HepG2 (cell line): ENCODE results near the gene LECT2. TPM values are rescaled to one million over a fixed set of nuclear protein-coding genes. Genes with fewer than 3 reads are reported as not detected.

Experiments used
- ATAC-seq: fragments of 200-7000 bp; cut with Tn5 transposase; 3 replicates; pipeline ENCODE4 v1.9.1; 2020; ENCODE audit warnings: mild to moderate bottlenecking, moderate library complexity
- BruUV-seq: library from RNA; stranded (reverse); fragments of 400-500 nt; replicated peaks from 2 replicates; lab custom pipeline; 2021; lab: Mats Ljungman, UMichigan
- CTCF ChIA-PET: fragments of 300-600 bp; formaldehyde crosslinking; extraction: SDS; loops from one replicate; lab custom pipeline; 2021; ENCODE audit warnings: low total read pairs, inconsistent platforms, low intra/inter-chr PET ratio; lab: Yijun Ruan, JAX
- POLR2A ChIA-PET: fragments of 350-600 bp; sonication (Branson Sonifier 250); formaldehyde crosslinking; loops from one replicate; lab custom pipeline; 2020; ENCODE audit warnings: antibody characterized with exemption, inconsistent platforms; lab: Yijun Ruan, JAX
- DNase-seq: peaks from one replicate; pipeline ENCODE4 v3.0.0-alpha.2; 2015; ENCODE audit warnings: low spot score
- FAIRE-seq: peaks from 3 replicates; lab custom pipeline; 2011; peaks lifted over from hg19 to GRCh38; lab: Jason Lieb, UNC
- H2AFZ ChIP-seq: one replicate; pipeline ENCODE4 v1.6.1; 2011; ENCODE audit warnings: low read length, inconsistent platforms
- H3K27ac ChIP-seq: fragments of 300-600 bp; 3 replicates; pipeline ENCODE4 v1.8.0; 2011; ENCODE audit warnings: mixed run types, mild to moderate bottlenecking, mixed read lengths, low read length, inconsistent platforms; ENCODE audit not compliant: insufficient read depth; ENCODE audit errors: extremely low read length
- H3K27me3 ChIP-seq, 2 experiments: fragments of 200-600 bp in 1 of 2; 2 replicates in 1 of 2; 3 replicates in 1 of 2; pipeline versions ENCODE4 v1.6.0 to v1.8.0; 2011; ENCODE audit warnings: low read length in 2 of 2, mild to moderate bottlenecking in 2 of 2, moderate library complexity in 2 of 2, inconsistent platforms in 1 of 2; ENCODE audit not compliant: insufficient read depth in 2 of 2, control insufficient read depth in 1 of 2
- H3K36me3 ChIP-seq, 2 experiments: fragments of 200-600 bp in 1 of 2; replicated peaks in 1 of 2; 2 replicates in 1 of 2; 3 replicates in 1 of 2; pipeline versions ENCODE4 v1.5.1 to v1.8.0; 2011; ENCODE audit warnings: low read length in 2 of 2, inconsistent platforms in 1 of 2; ENCODE audit not compliant: insufficient read depth in 2 of 2, control insufficient read depth in 1 of 2
- H3K4me1 ChIP-seq: 2 replicates; pipeline ENCODE4 v1.5.1; 2012; ENCODE audit warnings: low read length, inconsistent platforms; ENCODE audit not compliant: insufficient read depth
- H3K4me2 ChIP-seq: 2 replicates; pipeline ENCODE4 v1.6.0; 2011; ENCODE audit warnings: low read depth, low read length, inconsistent platforms
- H3K4me3 ChIP-seq, 3 experiments: fragments of 200-600 bp in 1 of 3; sonication (generic), shearing (Covaris generic) in 1 of 3; replicated peaks in 1 of 3; 2 replicates each; pipeline ENCODE4 v1.5.1; 2011 to 2016; ENCODE audit warnings: low read length in 3 of 3, inconsistent platforms in 2 of 3, low read depth in 2 of 3, mild to moderate bottlenecking in 2 of 3, control low read depth in 1 of 3, mixed read lengths in 1 of 3; ENCODE audit not compliant: insufficient read depth in 1 of 3
- H3K79me2 ChIP-seq: one replicate; pipeline ENCODE4 v1.6.1; 2011; ENCODE audit warnings: low read length, inconsistent platforms; ENCODE audit not compliant: insufficient read depth
- H3K9ac ChIP-seq: 2 replicates; pipeline ENCODE4 v1.6.0; 2011; ENCODE audit warnings: mild to moderate bottlenecking, low read depth, low read length, inconsistent platforms; ENCODE audit not compliant: insufficient read depth
- H3K9me3 ChIP-seq: 2 replicates; pipeline ENCODE4 v1.5.1; 2012; ENCODE audit warnings: mild to moderate bottlenecking, low read length
- H4K20me1 ChIP-seq: 2 replicates; pipeline ENCODE4 v1.6.0; 2011; ENCODE audit warnings: inconsistent platforms, mild to moderate bottlenecking, low read length, moderate library complexity; ENCODE audit not compliant: insufficient read depth
- HMG20A ChIP-seq: IDR thresholded peaks from 2 replicates; pipeline ENCODE4 v1.6.1; 2016; ENCODE audit warnings: borderline replicate concordance
- JUN ChIP-seq: sonication (generic); formaldehyde crosslinking; IDR thresholded peaks from 2 replicates; pipeline ENCODE4 v1.4.0; 2020; ENCODE audit warnings: mild to moderate bottlenecking, missing genetic modification reagents
- KMT2B ChIP-seq: IDR thresholded peaks from 2 replicates; pipeline ENCODE4 v1.6.1; 2016; ENCODE audit warnings: missing genetic modification reagents, missing compliant biosample characterization
- NFKB2 ChIP-seq: sonication (generic); formaldehyde crosslinking; IDR thresholded peaks from 2 replicates; pipeline ENCODE4 v1.4.0; 2020; ENCODE audit warnings: missing genetic modification reagents, borderline replicate concordance
- POGZ ChIP-seq: sonication (generic); formaldehyde crosslinking; IDR thresholded peaks from 2 replicates; pipeline ENCODE4 v1.4.0; 2020; ENCODE audit warnings: mild to moderate bottlenecking, missing genetic modification reagents
- ZBTB7B ChIP-seq: sonication (generic); formaldehyde crosslinking; IDR thresholded peaks from 2 replicates; pipeline ENCODE4 v1.4.0; 2020; ENCODE audit warnings: missing genetic modification reagents
- ZNF710 ChIP-seq: sonication (generic); formaldehyde crosslinking; IDR thresholded peaks from 2 replicates; pipeline ENCODE4 v1.5.0; 2020; ENCODE audit warnings: mild to moderate bottlenecking, missing genetic modification reagents, borderline replicate concordance
- WGBS: methylation state at CpG from one replicate; pipeline ENCODE4 v1.1.6; 2017; ENCODE audit warnings: low lambda C conversion rate; 5-methylcytosine and 5-hydroxymethylcytosine counted together
- in situ Hi-C: cut with HindIII; loops from 2 replicates; pipeline ENCODE4 v1.10.0; 2017; ENCODE audit warnings: low pct_unique_long_range_greater_than_20kb; ENCODE audit not compliant: extremely low pct_ligation_motif_present
- intact Hi-C: fragments of 100-400 bp; cut with micrococcal nuclease; formaldehyde crosslinking; loops from one replicate; pipeline ENCODE4 v1.10.0; 2022; ENCODE audit not compliant: unreplicated experiment
- polyA plus RNA-seq, 8 experiments: library from polyadenylated mRNA; depleted of rRNA in 3 of 8; stranded (reverse) in 7 of 8; unstranded in 1 of 8; fragments of >200 nt; fragmentation: Illumina TruSeq in 4 of 8; extraction: Trizol in 4 of 8; gene quantifications; 2 replicates each; pipeline versions ENCODE4 v1.2.1 to v1.2.3, GENCODE V29; 2011 to 2016; ENCODE audit warnings: low read depth in 4 of 8, missing spikeins in 1 of 8, mixed read lengths in 1 of 8; ENCODE audit not compliant: insufficient read depth in 1 of 8
- total RNA-seq, 5 experiments: library from RNA; depleted of rRNA; stranded (reverse); fragments of >200 nt; fragmentation: Illumina TruSeq; extraction: Trizol; gene quantifications; 2 replicates each; pipeline ENCODE4 v1.2.3, GENCODE V29; 2016; ENCODE audit warnings: low read depth in 1 of 5
- TF ChIP-seq, protein P1 (sequence below): sonication (generic); formaldehyde crosslinking; IDR thresholded peaks from 2 replicates; pipeline ENCODE4 v1.5.1; 2020; ENCODE audit warnings: missing genetic modification reagents, mild to moderate bottlenecking, borderline replicate concordance

Gene LECT2
- total and polyA plus RNA-seq, 2 of the 13 experiments (the other 11 are each of a cell fraction or from before 2014, with no cell fraction given), result not detected

DNA sequence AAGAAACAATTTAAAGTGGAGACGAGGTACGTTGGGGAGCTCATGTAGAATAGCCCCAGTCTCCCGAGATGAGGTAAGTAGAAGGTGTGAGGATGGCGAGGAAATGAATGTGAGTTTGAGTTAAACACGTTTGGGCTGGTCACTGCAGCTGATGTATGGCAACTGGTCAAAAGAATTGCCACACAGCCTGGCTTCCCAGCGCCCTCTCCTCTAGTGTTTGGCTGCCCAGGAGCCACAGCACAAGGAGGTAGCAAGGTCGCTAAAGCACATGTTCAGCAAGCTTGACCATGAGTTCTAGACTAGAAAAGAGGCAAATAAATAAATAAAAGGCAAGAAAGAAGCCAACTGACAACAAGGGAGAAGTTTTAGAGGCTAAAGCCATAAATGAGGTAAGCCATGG is 21.4 kb upstream of the LECT2 start:
- Histone ChIP-seq H3K27me3 (no peaks in the 10 kb centered on the region), H3K36me3 (no peaks in the 10 kb centered on the region), H3K4me1 (peaks cover 55% of the 10 kb centered on the region), H2AFZ (no peak overlapping the region), H3K9ac (no peak overlapping the region), H3K4me3 (no peak overlapping the region), H3K27ac (peak overlapping the region; percentile 98), H3K79me2 (no peaks in the 10 kb centered on the region), H4K20me1 (no peaks in the 10 kb centered on the region), H3K4me2 (no peak overlapping the region), H3K9me3 (no peaks in the 10 kb centered on the region)
- in situ Hi-C loops (no loop called here), intact Hi-C loops (no loop called here)
- POLR2A ChIA-PET, result interaction anchor here (1.4 to 5.6 kb wide), 2 partner anchors 53 to 82 kb away, joined by 5 to 66 read pairs; partner anchors contain the start of gene TGFBI
- no peak for TF ChIP-seq ZBTB7B (CRISPR knock-in tag)
- 0 out of 2 replicates have a peak, but pooled peaks have one; percentile 18 for TF ChIP-seq POGZ (CRISPR knock-in tag)
- 0 out of 2 replicates have a peak, but pooled peaks have one; percentile 27 for TF ChIP-seq ZNF710 (CRISPR knock-in tag)
- CTCF ChIA-PET, result no interaction called here
- BruUV-seq, result no TSS peak
- 95% methylated on average over 7 of the region's 7 CpGs for WGBS
- FAIRE-seq, result no peak
- no peak for DNase-seq
- no peak for ATAC-seq

DNA sequence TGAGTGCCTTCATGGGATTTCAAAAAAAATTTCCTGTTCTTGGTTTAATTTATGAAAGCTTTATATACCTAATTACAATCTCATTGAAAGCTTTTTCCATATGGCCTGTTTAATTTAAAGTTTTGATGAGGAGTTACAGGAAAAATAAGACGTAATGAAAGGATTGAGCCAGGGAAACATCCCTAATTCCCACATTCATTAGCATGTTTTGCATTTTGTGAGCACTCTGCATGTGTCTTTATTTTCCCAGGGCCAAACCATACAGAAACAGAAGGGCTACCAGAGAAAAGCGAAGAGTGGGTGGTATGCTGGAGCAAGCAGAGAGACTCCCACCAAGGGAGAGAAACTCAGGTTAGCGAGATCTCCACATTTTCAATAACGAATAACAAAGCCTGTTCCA is 20.3 kb upstream of the LECT2 start:
- Histone ChIP-seq H2AFZ (no peak overlapping the region), H3K4me3 (no peak overlapping the region), H3K4me1 (peaks cover 55% of the 10 kb centered on the region), H3K9me3 (peaks cover 7% of the 10 kb centered on the region; the same call in 1 of the 2 replicates), H3K79me2 (no peaks in the 10 kb centered on the region), H3K27ac (peak overlapping the region; percentile 98), H3K27me3 (no peaks in the 10 kb centered on the region), H3K9ac (0 out of 2 replicates have a peak overlapping the region, but pooled peaks have one; percentile 79), H3K36me3 (no peaks in the 10 kb centered on the region), H4K20me1 (no peaks in the 10 kb centered on the region), H3K4me2 (peak overlapping the region; percentile 91; the same call in 1 of the 2 replicates)
- intact Hi-C loops, result no loop called here
- WGBS, result over 99% methylated on average over 4 of the region's 4 CpGs
- ATAC-seq (no peak), FAIRE-seq (no peak)
- ChIA-PET POLR2A (interaction anchor here (1.4 to 5.6 kb wide), 4 partner anchors 13 to 79 kb away, joined by 3 to 96 read pairs (median 52); partner anchors contain the start of gene TGFBI), CTCF (no interaction called here)
- TF ChIP-seq HMG20A (no peak), NFKB2 (no peak), KMT2B (CRISPR knock-in tag) (no peak), JUN (0 out of 2 replicates have a peak, but pooled peaks have one; percentile 12)
- TF ChIP-seq, protein P1, sequence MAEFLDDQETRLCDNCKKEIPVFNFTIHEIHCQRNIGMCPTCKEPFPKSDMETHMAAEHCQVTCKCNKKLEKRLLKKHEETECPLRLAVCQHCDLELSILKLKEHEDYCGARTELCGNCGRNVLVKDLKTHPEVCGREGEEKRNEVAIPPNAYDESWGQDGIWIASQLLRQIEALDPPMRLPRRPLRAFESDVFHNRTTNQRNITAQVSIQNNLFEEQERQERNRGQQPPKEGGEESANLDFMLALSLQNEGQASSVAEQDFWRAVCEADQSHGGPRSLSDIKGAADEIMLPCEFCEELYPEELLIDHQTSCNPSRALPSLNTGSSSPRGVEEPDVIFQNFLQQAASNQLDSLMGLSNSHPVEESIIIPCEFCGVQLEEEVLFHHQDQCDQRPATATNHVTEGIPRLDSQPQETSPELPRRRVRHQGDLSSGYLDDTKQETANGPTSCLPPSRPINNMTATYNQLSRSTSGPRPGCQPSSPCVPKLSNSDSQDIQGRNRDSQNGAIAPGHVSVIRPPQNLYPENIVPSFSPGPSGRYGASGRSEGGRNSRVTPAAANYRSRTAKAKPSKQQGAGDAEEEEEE (CRISPR knock-in tag), result no peak
- TF ChIP-seq, all 625 proteins: peak for 1
- no TSS peak for BruUV-seq
- no peak for DNase-seq
- in situ Hi-C loops, result no loop called here
